A673 (cell line): ENCODE results near the gene SNAI3.
A peak's percentile ranks its signal among the peaks of the same experiment; 100 is the strongest.

ENCODE experiments used
- CTCF ChIP-seq: fragments of 300-800, 200-600 bp; sonication (generic); conservative IDR thresholded peaks from 2 replicates; pipeline ENCODE4 v1.5.1; 2017; ENCODE audit warnings: low read depth, mild to moderate bottlenecking, antibody characterized with exemption, low read length, moderate library complexity, mixed read lengths
- EZH2 ChIP-seq: fragments of 200-600 bp; sonication (generic); IDR thresholded peaks from 2 replicates; pipeline ENCODE4 v1.6.1; 2017; ENCODE audit warnings: borderline replicate concordance, low read depth, mild to moderate bottlenecking, mixed read lengths, antibody characterized with exemption, low read length; ENCODE audit not compliant: poor library complexity, severe bottlenecking

GRCh38 chr16:88697831-88698615 lies 11.7 kb upstream of the SNAI3 start:
- TF ChIP-seq CTCF (peak; percentile 37), EZH2 (no peak)
